HCT116 (cell line): ENCODE data around the gene RAB37. TPM values are rescaled to one million over a fixed set of nuclear protein-coding genes. Genes with fewer than 3 reads are reported as not detected.

ENCODE experiments used
- ATAC-seq: fragments of 200-7000 bp; cut with Tn5 transposase; 2 replicates; pipeline ENCODE4 v1.9.1; 2020; ENCODE audit warnings: mild to moderate bottlenecking, moderate library complexity
- BruUV-seq: library from RNA; stranded (reverse); fragments of 400-500 nt; replicated peaks from 2 replicates; lab custom pipeline; 2021; lab: Mats Ljungman, UMichigan
- CTCF ChIA-PET: fragments of 300-600 bp; sonication (Branson Sonifier 250); formaldehyde crosslinking; loops from one replicate; lab custom pipeline; 2021; ENCODE audit warnings: antibody characterized with exemption; lab: Charles Lee
- POLR2A ChIA-PET: fragments of 300-600, 350-600 bp; sonication (Branson Sonifier 250); formaldehyde crosslinking; loops from one replicate; lab custom pipeline; 2021; ENCODE audit warnings: antibody characterized with exemption; lab: Charles Lee
- RAD21 ChIA-PET, 2 experiments: fragments of 300-600 bp; sonication (Branson Sonifier 250); formaldehyde crosslinking; loops; one replicate each; lab custom pipeline; 2023; ENCODE audit warnings: low total read pairs in 2 of 2; ENCODE audit not compliant: uncharacterized antibody in 2 of 2, unreplicated experiment in 2 of 2, low non-redundant PET in 1 of 2; lab: Charles Lee
- DNase-seq: peaks from one replicate; pipeline ENCODE4 v3.0.0-alpha.2; 2010; ENCODE audit warnings: low read depth, low spot score
- H2AFZ ChIP-seq: fragments of 200-600 bp; shearing (Covaris generic), sonication (generic); 2 replicates; pipeline ENCODE4 v1.6.1; 2017; ENCODE audit warnings: low read depth, mixed run types, mixed read lengths, antibody characterized with exemption, low read length; ENCODE audit not compliant: poor library complexity, severe bottlenecking
- H3K27ac ChIP-seq: 2 replicates; pipeline ENCODE4 v1.5.1; 2012; ENCODE audit warnings: low read depth, low read length
- H3K27me3 ChIP-seq: fragments of 200-600 bp; sonication (generic); 2 replicates; pipeline ENCODE4 v1.6.1; 2016; ENCODE audit warnings: mixed run types, low read length, mixed read lengths; ENCODE audit not compliant: insufficient read depth
- H3K36me3 ChIP-seq, 2 experiments: fragments of 200-500 bp in 1 of 2; fragments of 200-600 bp in 1 of 2; sonication (Bioruptor generic) in 1 of 2; sonication (generic) in 1 of 2; 2 replicates each; pipeline versions ENCODE4 v1.5.1 to v1.6.1; 2014 to 2016; ENCODE audit warnings: low read length in 2 of 2, inconsistent platforms in 1 of 2, mixed read lengths in 1 of 2, mixed run types in 1 of 2; ENCODE audit not compliant: insufficient read depth in 2 of 2, control insufficient read depth in 1 of 2
- H3K4me1 ChIP-seq, 2 experiments: fragments of 200-600 bp in 1 of 2; sonication (generic) in 1 of 2; 2 replicates each; pipeline versions ENCODE4 v1.5.1 to v1.6.1; 2012 to 2017; ENCODE audit warnings: low read length in 2 of 2, inconsistent platforms in 1 of 2, mild to moderate bottlenecking in 1 of 2, mixed read lengths in 1 of 2, mixed run types in 1 of 2, moderate library complexity in 1 of 2; ENCODE audit not compliant: insufficient read depth in 2 of 2, control insufficient read depth in 1 of 2
- H3K4me2 ChIP-seq: fragments of 200-600 bp; sonication (generic); 2 replicates; pipeline ENCODE4 v1.6.1; 2017; ENCODE audit warnings: mixed run types, low read length, mixed read lengths
- H3K4me3 ChIP-seq, 2 experiments: fragments of 200-600 bp in 1 of 2; sonication (generic) in 1 of 2; replicated peaks in 1 of 2; 2 replicates each; pipeline ENCODE4 v1.5.1; 2011 to 2016; ENCODE audit warnings: low read length in 2 of 2, control low read depth in 1 of 2, low read depth in 1 of 2, mild to moderate bottlenecking in 1 of 2, mixed read lengths in 1 of 2, mixed run types in 1 of 2
- H3K79me2 ChIP-seq: fragments of 200-600 bp; sonication (generic); 2 replicates; pipeline ENCODE4 v1.6.1; 2017; ENCODE audit warnings: mild to moderate bottlenecking, mixed run types, low read length, moderate library complexity, mixed read lengths; ENCODE audit not compliant: insufficient read depth
- H3K9ac ChIP-seq: fragments of 200-600 bp; sonication (generic); 2 replicates; pipeline ENCODE4 v1.6.1; 2016; ENCODE audit warnings: low read length, mixed read lengths
- H3K9me2 ChIP-seq: fragments of 200-600 bp; sonication (generic), shearing (Covaris generic); 2 replicates; pipeline ENCODE4 v1.6.1; 2017; ENCODE audit warnings: mixed run types, mild to moderate bottlenecking, moderate library complexity; ENCODE audit not compliant: insufficient read depth
- H3K9me3 ChIP-seq, 2 experiments: fragments of 200-500 bp in 1 of 2; fragments of 200-600 bp in 1 of 2; sonication (Bioruptor generic) in 1 of 2; sonication (generic) in 1 of 2; 2 replicates each; pipeline ENCODE4 v1.6.1; 2014 to 2017; ENCODE audit warnings: low read length in 2 of 2, mixed read lengths in 2 of 2, inconsistent platforms in 1 of 2, low read depth in 1 of 2, mild to moderate bottlenecking in 1 of 2, mixed run types in 1 of 2, moderate library complexity in 1 of 2; ENCODE audit not compliant: control insufficient read depth in 1 of 2, insufficient read depth in 1 of 2
- H4K20me1 ChIP-seq: fragments of 200-600 bp; sonication (generic), shearing (Covaris generic); 2 replicates; pipeline ENCODE4 v1.6.1; 2017; ENCODE audit warnings: mixed run types, mild to moderate bottlenecking, moderate library complexity; ENCODE audit not compliant: insufficient read depth
- ATF3 ChIP-seq: IDR thresholded peaks from 2 replicates; pipeline ENCODE4 v1.6.1; 2012
- CBX3 ChIP-seq: IDR thresholded peaks from 2 replicates; pipeline ENCODE4 v1.6.1; 2012; ENCODE audit warnings: low read depth
- CTCF ChIP-seq, 3 experiments: fragments of 200-600 bp in 1 of 3; sonication (generic) in 1 of 3; IDR thresholded peaks in 2 of 3; conservative IDR thresholded peaks in 1 of 3; 2 replicates each; pipeline ENCODE4 v1.5.1; 2012 to 2017; ENCODE audit warnings: low read depth in 2 of 3, low read length in 2 of 3, antibody characterized with exemption in 1 of 3, borderline replicate concordance in 1 of 3, control low read depth in 1 of 3, mild to moderate bottlenecking in 1 of 3, mixed read lengths in 1 of 3, mixed run types in 1 of 3, moderate library complexity in 1 of 3; ENCODE audit not compliant: insufficient read depth in 1 of 3
- EGR1 ChIP-seq: IDR thresholded peaks from 2 replicates; pipeline ENCODE4 v1.6.1; 2012; ENCODE audit warnings: low read depth
- ELF1 ChIP-seq: IDR thresholded peaks from 2 replicates; pipeline ENCODE4 v1.6.1; 2012; ENCODE audit warnings: low read depth, borderline replicate concordance
- EZH2 ChIP-seq: fragments of 200-600 bp; sonication (generic); IDR thresholded peaks from 2 replicates; pipeline ENCODE4 v1.6.1; 2017; ENCODE audit warnings: antibody characterized with exemption, mixed run types
- EZH2phosphoT487 ChIP-seq: fragments of 200-600 bp; IDR thresholded peaks from 2 replicates; pipeline ENCODE4 v1.6.1; 2018; ENCODE audit warnings: antibody characterized with exemption, borderline replicate concordance
- MAX ChIP-seq: IDR thresholded peaks from 2 replicates; pipeline ENCODE4 v1.6.1; 2012
- RAD21 ChIP-seq: IDR thresholded peaks from 2 replicates; pipeline ENCODE4 v1.6.1; 2012; ENCODE audit warnings: low read depth, mild to moderate bottlenecking
- REST ChIP-seq: IDR thresholded peaks from 2 replicates; pipeline ENCODE4 v1.6.1; 2012; ENCODE audit warnings: low read depth
- SIN3A ChIP-seq: IDR thresholded peaks from 2 replicates; pipeline ENCODE4 v1.6.1; 2012; ENCODE audit warnings: low read depth
- SP1 ChIP-seq: IDR thresholded peaks from 2 replicates; pipeline ENCODE4 v1.6.1; 2012; ENCODE audit warnings: low read depth
- SRF ChIP-seq: IDR thresholded peaks from 2 replicates; pipeline ENCODE4 v1.6.1; 2012; ENCODE audit warnings: low read depth
- YY1 ChIP-seq: IDR thresholded peaks from 2 replicates; pipeline ENCODE4 v1.6.1; 2011; ENCODE audit warnings: low read length, low read depth, moderate library complexity, mild to moderate bottlenecking; ENCODE audit not compliant: insufficient replicate concordance; ENCODE audit errors: extremely low read depth
- ZBTB33 ChIP-seq: IDR thresholded peaks from 2 replicates; pipeline ENCODE4 v1.6.1; 2011; ENCODE audit warnings: mild to moderate bottlenecking, low read length, moderate library complexity; ENCODE audit not compliant: insufficient replicate concordance; ENCODE audit errors: extremely low read depth
- intact Hi-C: fragments of 100-400 bp; cut with micrococcal nuclease; formaldehyde crosslinking; loops from 2 replicates; pipeline ENCODE4 v1.10.0; 2022
- total RNA-seq: library from RNA; stranded (reverse); gene quantifications from one replicate; pipeline ENCODE4 v1.2.1, GENCODE V29; 2021; ENCODE audit not compliant: unreplicated experiment

The RAB37 gene
- total RNA-seq, 1 experiment from 2014 or later = 8.2 TPM

- Histone ChIP-seq H4K20me1 (no peaks in the 10 kb centered on the region), H3K9ac (no peak overlapping the region), H3K4me1 (peaks cover 3 to 24% of the 10 kb centered on the region in 2 experiments; a peak in 2 of 4 replicates), H3K36me3 (peaks cover 11 to 19% of the 10 kb centered on the region in 2 experiments; a peak in 3 of 4 replicates), H3K27ac (no peak overlapping the region), H3K27me3 (no peaks in the 10 kb centered on the region), H3K79me2 (peaks cover 2% of the 10 kb centered on the region; the same call in 1 of the 2 replicates), H2AFZ (no peak overlapping the region), H3K4me3 (no peak overlapping the region), H3K4me2 (no peak overlapping the region), H3K9me2 (no peaks in the 10 kb centered on the region)
- intact Hi-C loops = no loop called here
- ChIA-PET POLR2A (interaction anchor here (1.2 kb wide), 1 partner anchor 8 kb away, joined by 3 read pairs; no protein-coding TSS in a partner anchor), RAD21 (no interaction called here), CTCF (no interaction called here)
- DNase-seq = no peak
- no peak for ATAC-seq
- no TSS peak for BruUV-seq
- TF ChIP-seq REST (no peak), CTCF (IDR thresholded peaks at IDR 0.05 in 2 of 3, conservative IDR thresholded peaks at IDR 0.05 in 1 of 3; ENCODE audit: borderline replicate concordance in 1 of 3, insufficient read depth in 1 of 3, low read depth in 2 of 3, low read length in 2 of 3) (no peak), SRF (no peak), EZH2 (no peak), ATF3 (no peak), EGR1 (no peak), RAD21 (no peak), ELF1 (no peak), YY1 (no peak), SP1 (no peak), ZBTB33 (no peak), MAX (no peak), SIN3A (no peak), EZH2phosphoT487 (no peak), CBX3 (no peak)
- TF ChIP-seq, all 23 proteins: peak for 0
- H3K9me3 ChIP-seq = no peaks in the 10 kb centered on the region
Observed at GRCh38 chr17:74766413-74766812, 29.4 kb downstream of the RAB37 start.
